ENCODE measurements around the gene SP2. TPM values are rescaled to one million over a fixed set of nuclear protein-coding genes. Genes with fewer than 3 reads are reported as not detected.
A peak's percentile ranks its signal among the peaks of the same experiment; 100 is the strongest.

Gene SP2
- total and polyA plus RNA-seq, 11 donors: 4.1 to 21.2 (median 16.0) TPM

GRCh38 chr17:47884905-47885730 lies 10.9 kb upstream of the SP2 start:
- intact Hi-C loops (cut with DNase I): no loop called here
- Histone ChIP-seq H3K36me3 (no peaks in the 10 kb centered on the region), H3K27ac (no peak overlapping the region), H3K27me3 (no peaks in the 10 kb centered on the region), H3K4me3 (no peak overlapping the region), H3K4me1 (peaks cover 0 to 29% (median 3%) of the 10 kb centered on the region in 12 donors), H3K9me3 (no peaks in the 10 kb centered on the region)
- TF ChIP-seq POLR2A (IDR thresholded peaks at IDR 0.05): no peak
- no peak for TF ChIP-seq CTCF (IDR thresholded peaks at IDR 0.05)
- DNase-seq (peak in 1 of 5 donors; percentile 51), ATAC-seq (peak in 2 of 4 donors; percentile 5 to 16)
- 58 to 71% (median 62%) methylated on average over 5 to 11 of the region's 11 CpGs for WGBS, 4 donors

DNA sequence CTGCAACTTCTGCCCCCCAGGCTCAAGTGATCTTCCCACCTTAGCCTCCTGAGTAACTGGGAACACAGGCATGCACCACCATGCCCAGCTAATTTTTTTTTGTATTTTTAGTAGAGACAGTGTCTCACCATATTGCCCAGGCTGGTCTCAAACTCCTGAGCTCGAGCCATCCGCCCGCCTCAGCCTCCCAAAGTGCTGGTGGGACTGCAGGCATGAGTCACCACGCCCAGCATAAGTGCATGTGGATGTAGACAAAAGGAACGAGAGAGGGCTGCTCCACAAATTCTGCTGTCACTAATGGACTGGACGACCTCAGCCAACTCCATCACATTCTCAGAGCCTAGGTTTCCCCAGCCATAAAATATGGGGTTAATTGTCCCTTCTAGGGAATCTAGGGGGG lies 7.7 kb upstream of the SP2 start:
- 76 to 82% (median 78%) methylated on average over 6 of the region's 6 CpGs for WGBS, 4 donors
- DNase-seq (peak in 1 of 5 donors; percentile 29), ATAC-seq (no peak)
- Histone ChIP-seq H3K36me3 (no peaks in the 10 kb centered on the region), H3K4me3 (no peak overlapping the region), H3K4me1 (peaks cover 0 to 20% (median 0%) of the 10 kb centered on the region in 12 donors), H3K27ac (no peak overlapping the region), H3K9me3 (no peaks in the 10 kb centered on the region), H3K27me3 (no peaks in the 10 kb centered on the region)
- TF ChIP-seq POLR2A (IDR thresholded peaks at IDR 0.05) (no peak), CTCF (IDR thresholded peaks at IDR 0.05) (no peak)
- intact Hi-C loops (cut with DNase I): loop anchor here in 1 of 10 donors (1.0 kb wide), 1 partner anchor 43 kb away; no protein-coding TSS in a partner anchor

- TF ChIP-seq POLR2A (IDR thresholded peaks at IDR 0.05) (no peak), CTCF (IDR thresholded peaks at IDR 0.05) (peak; percentile 89 to 99 (median 96))
- H3K9me3 ChIP-seq: no peaks in the 10 kb centered on the region
- intact Hi-C loops (cut with DNase I): loop anchor here in 9 of 10 donors (1.0 to 10.0 kb wide), 10 partner anchors 45 to 195 kb away; partner anchors contain the start of genes SCRN2 (in 7 of the 9), PNPO (in 1 of the 9) and TBKBP1 (in 1 of the 9)
- H3K36me3 ChIP-seq: no peaks in the 10 kb centered on the region
- ATAC-seq: peak; percentile 74 to 93 (median 92)
- no peak overlapping the region for H3K27ac ChIP-seq
- 38 to 44% (median 40%) methylated on average over 11 of the region's 11 CpGs for WGBS, 4 donors
- peak; percentile 84 to 92 (median 87) for DNase-seq
- no peaks in the 10 kb centered on the region for H3K27me3 ChIP-seq
- peaks cover 0 to 16% (median 8%) of the 10 kb centered on the region in 12 donors for H3K4me1 ChIP-seq
- no peak overlapping the region for H3K4me3 ChIP-seq
These were observed 6.1 kb upstream of the SP2 start for GRCh38 chr17:47889734-47890529.
